Vagina (tissue), 2 donors: ENCODE data around the gene MAD1L1.

Experiments used
- CTCF ChIP-seq, 3 experiments: fragments of 450-650 bp in 2 of 3; fragments of 200-600 bp in 1 of 3; sonication (generic) in 1 of 3; IDR thresholded peaks; one replicate each; pipeline ENCODE4 v1.5.1; 2017 to 2019; ENCODE audit warnings: antibody characterized with exemption in 3 of 3, mild to moderate bottlenecking in 2 of 3, moderate library complexity in 2 of 3
- POLR2A ChIP-seq, 2 donors: fragments of 450-650 bp; IDR thresholded peaks; one replicate each; pipeline ENCODE4 v1.6.1; 2017; ENCODE audit warnings: antibody characterized with exemption in 2 of 2, mild to moderate bottlenecking in 2 of 2, moderate library complexity in 2 of 2

GRCh38 chr7:1859266-1860035 is 373.3 kb downstream of the MAD1L1 start:
- TF ChIP-seq CTCF (IDR thresholded peaks at IDR 0.05) (no peak), POLR2A (IDR thresholded peaks at IDR 0.05) (no peak)
